Measurements from ENCODE around the gene LBHD2. TPM values are rescaled to one million over a fixed set of nuclear protein-coding genes. Genes with fewer than 3 reads are reported as not detected.

LBHD2 gene
- polyA plus RNA-seq, 1 experiment: not detected

DNA sequence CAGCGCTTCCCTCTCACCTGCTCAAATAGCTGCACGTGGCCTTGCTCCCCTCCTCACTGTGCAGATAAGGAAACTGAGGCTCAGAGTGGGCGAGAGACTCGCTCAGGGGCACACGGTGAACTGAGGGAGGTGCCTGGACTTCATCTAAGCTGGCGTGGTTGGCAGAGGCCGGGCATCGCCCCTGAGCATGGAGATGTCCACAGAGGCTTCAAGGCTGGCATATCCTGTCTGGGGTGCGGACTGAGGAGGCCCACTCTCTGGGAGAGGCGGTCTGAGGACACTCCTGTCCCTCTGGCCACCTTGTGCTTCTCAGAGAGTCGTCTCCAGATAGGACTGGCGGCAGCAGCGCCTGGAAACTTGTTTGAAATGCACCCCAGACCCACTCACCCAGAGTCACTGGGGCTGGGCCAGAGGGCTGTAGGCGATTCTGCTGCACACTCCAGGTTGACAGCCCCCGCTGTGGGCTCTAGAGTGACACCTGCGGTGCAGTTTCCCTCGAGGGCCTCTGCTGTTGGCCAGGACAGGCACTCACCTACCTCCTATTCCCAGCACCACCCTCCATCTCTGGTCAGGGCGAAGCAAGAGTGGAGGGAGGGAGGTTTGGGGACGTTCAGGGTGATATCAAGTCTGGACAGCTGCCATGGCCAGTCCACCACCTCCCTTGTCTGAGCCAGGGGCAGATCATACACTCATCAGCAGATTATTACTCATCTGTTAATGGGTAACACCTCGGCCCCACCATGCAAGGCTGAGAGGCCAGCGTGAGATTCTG is 11.2 kb upstream of the LBHD2 start:
- Histone ChIP-seq H3K27me3 (ENCODE audit: control insufficient read depth, insufficient read depth, low read length) (peaks cover 4% of the 10 kb centered on the region), H3K9me3 (ENCODE audit: control insufficient read depth, insufficient read depth, low read length) (no peaks in the 10 kb centered on the region; the same call in 1 of the 2 replicates), H3K4me3 (ENCODE audit: low read depth, low read length) (no peak overlapping the region), H3K27ac (ENCODE audit: low read depth, low read length) (no peak overlapping the region)
- no peak for DNase-seq (ENCODE audit: low read depth, low spot score)
- TF ChIP-seq, protein P1, sequence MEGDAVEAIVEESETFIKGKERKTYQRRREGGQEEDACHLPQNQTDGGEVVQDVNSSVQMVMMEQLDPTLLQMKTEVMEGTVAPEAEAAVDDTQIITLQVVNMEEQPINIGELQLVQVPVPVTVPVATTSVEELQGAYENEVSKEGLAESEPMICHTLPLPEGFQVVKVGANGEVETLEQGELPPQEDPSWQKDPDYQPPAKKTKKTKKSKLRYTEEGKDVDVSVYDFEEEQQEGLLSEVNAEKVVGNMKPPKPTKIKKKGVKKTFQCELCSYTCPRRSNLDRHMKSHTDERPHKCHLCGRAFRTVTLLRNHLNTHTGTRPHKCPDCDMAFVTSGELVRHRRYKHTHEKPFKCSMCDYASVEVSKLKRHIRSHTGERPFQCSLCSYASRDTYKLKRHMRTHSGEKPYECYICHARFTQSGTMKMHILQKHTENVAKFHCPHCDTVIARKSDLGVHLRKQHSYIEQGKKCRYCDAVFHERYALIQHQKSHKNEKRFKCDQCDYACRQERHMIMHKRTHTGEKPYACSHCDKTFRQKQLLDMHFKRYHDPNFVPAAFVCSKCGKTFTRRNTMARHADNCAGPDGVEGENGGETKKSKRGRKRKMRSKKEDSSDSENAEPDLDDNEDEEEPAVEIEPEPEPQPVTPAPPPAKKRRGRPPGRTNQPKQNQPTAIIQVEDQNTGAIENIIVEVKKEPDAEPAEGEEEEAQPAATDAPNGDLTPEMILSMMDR (IDR thresholded peaks at IDR 0.05; ENCODE audit: low read depth, low read length): no peak
- ChIA-PET POLR2A (no interaction called here), CTCF (no interaction called here)

DNA sequence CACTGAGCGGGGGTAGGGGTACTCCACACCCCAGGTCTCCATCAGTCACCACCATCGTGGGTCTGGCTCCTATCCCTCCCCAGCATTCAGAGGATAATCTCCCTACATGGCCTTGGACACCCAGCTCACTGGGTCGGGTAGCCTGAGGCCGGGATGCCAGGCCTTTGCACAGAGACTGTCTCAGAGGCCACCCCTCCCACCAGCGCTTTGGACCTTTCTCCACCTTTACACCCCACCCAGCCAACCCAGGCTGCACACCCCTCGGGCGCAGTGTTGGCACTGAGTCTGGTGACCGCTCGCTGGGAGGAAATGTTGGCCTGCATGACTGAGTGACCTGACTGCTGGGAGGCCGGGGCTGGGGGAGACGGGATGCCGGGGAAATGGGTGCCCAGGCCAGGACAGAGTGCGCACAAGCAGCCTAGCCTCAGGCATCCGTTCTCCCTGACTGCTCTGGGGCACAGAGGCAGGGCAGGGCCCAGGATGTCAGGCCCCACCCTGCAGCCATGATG is 10.6 kb upstream of the LBHD2 start:
- TF ChIP-seq, protein P1 (IDR thresholded peaks at IDR 0.05; ENCODE audit: low read depth, low read length): no peak
- Histone ChIP-seq H3K27ac (ENCODE audit: low read depth, low read length) (no peak overlapping the region), H3K27me3 (ENCODE audit: control insufficient read depth, insufficient read depth, low read length) (peaks cover 4% of the 10 kb centered on the region), H3K4me3 (ENCODE audit: low read depth, low read length) (no peak overlapping the region), H3K9me3 (ENCODE audit: control insufficient read depth, insufficient read depth, low read length) (no peaks in the 10 kb centered on the region; the same call in 1 of the 2 replicates)
- no peak for DNase-seq (ENCODE audit: low read depth, low spot score)
- CTCF ChIA-PET: interaction anchor here (0.6 to 5.0 kb wide), 2 partner anchors 219 to 250 kb away, joined by 3 to 63 read pairs; no protein-coding TSS in a partner anchor
- POLR2A ChIA-PET: no interaction called here

DNA sequence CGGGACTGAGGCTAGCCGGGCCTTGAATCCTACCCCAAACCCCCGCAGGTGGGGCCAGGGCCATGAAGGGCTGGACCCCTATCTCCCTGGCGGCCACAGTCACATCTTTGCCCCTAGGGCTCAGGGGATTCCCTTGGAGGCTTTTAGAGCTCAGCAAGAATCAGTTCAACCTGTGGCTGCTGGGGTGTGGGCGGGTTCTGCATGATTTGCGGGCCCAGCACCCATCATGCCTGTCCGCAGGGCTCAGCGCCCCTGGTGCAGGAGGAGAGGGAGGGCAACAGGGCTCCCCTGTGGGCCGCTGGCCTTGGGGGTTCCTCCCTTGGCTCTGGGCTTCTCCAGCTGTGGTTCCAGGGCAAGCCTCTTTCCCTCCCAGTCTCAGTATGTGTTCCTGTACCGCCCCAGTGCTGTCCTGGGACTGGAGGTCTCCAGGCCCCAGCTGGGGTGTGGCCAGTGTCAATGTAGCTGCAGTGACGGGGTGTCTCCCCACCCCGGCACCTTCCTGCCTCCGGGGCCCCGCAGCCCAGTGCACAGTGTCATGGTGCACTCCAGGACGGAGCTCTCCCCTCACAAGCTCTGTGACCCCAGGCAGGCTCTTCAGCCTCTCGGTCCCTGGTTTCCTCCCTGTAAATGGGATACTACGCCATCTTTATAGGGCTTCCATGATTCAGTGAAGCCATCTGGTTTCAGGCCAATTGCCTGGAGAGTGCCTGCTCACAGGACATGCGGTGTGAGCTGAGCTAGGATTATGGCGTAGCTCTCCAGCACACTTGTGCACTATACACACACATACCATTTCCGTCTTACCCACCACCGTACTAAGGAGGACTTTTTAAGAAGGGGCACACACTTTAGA is 9.9 kb upstream of the LBHD2 start:
- Histone ChIP-seq H3K27me3 (ENCODE audit: control insufficient read depth, insufficient read depth, low read length) (peaks cover 4% of the 10 kb centered on the region), H3K4me3 (ENCODE audit: low read depth, low read length) (no peak overlapping the region), H3K9me3 (ENCODE audit: control insufficient read depth, insufficient read depth, low read length) (no peaks in the 10 kb centered on the region; the same call in 1 of the 2 replicates), H3K27ac (ENCODE audit: low read depth, low read length) (no peak overlapping the region)
- no peak for DNase-seq (ENCODE audit: low read depth, low spot score)
- TF ChIP-seq, protein P1 (IDR thresholded peaks at IDR 0.05; ENCODE audit: low read depth, low read length): no peak
- ChIA-PET CTCF (interaction anchor here (0.6 to 5.0 kb wide), 14 partner anchors 15 to 249 kb away, joined by 3 to 63 read pairs (median 4); partner anchors contain the start of gene CDC42BPB), POLR2A (no interaction called here)

DNA sequence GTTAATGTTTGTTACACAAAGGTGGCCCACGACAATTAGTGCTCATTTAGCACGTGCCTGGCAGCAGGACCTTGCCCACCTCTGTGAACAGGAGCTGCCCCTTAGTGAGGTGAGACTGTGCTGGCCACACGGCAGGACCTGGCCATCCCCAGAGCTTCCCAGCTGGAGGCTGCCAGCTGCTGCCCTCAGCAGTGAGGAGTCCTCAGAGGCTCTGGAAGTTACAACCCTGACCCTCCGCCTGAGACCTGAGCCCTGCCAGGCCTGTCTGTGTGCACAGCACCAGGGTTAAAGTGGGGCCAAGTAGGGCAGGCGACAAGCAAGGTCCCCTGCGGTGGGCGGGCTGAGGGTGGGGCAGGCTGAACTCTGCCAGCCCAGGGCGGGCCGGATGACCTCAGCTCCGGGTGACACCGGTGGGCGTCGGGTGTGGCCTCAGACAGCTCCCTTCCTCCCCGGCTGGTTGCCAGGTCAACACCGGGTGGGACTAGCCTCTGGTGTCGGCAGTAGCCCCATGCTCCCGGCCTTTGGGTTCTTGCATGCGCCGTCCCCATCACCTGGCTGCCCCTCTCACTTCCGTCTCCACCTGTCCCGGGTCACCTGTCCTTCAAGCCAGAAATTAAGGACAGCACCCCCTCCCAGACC is 9.2 kb upstream of the LBHD2 start:
- DNase-seq (ENCODE audit: low read depth, low spot score): no peak
- POLR2A ChIA-PET: interaction anchor here (0.6 kb wide), 1 partner anchor 186 kb away, joined by 3 read pairs; no protein-coding TSS in a partner anchor
- Histone ChIP-seq H3K4me3 (ENCODE audit: low read depth, low read length) (no peak overlapping the region), H3K27me3 (ENCODE audit: control insufficient read depth, insufficient read depth, low read length) (peaks cover 7% of the 10 kb centered on the region), H3K27ac (ENCODE audit: low read depth, low read length) (no peak overlapping the region), H3K9me3 (ENCODE audit: control insufficient read depth, insufficient read depth, low read length) (no peaks in the 10 kb centered on the region; the same call in 1 of the 2 replicates)
- CTCF ChIA-PET: interaction anchor here (0.6 to 5.0 kb wide), 16 partner anchors 16 to 259 kb away, joined by 3 to 63 read pairs (median 4); partner anchors contain the start of genes CDC42BPB and EIF5
- TF ChIP-seq, protein P1 (IDR thresholded peaks at IDR 0.05; ENCODE audit: low read depth, low read length): no peak
